ENCODE measurements around the gene TCF7L2.

TCF7L2 gene

DNA sequence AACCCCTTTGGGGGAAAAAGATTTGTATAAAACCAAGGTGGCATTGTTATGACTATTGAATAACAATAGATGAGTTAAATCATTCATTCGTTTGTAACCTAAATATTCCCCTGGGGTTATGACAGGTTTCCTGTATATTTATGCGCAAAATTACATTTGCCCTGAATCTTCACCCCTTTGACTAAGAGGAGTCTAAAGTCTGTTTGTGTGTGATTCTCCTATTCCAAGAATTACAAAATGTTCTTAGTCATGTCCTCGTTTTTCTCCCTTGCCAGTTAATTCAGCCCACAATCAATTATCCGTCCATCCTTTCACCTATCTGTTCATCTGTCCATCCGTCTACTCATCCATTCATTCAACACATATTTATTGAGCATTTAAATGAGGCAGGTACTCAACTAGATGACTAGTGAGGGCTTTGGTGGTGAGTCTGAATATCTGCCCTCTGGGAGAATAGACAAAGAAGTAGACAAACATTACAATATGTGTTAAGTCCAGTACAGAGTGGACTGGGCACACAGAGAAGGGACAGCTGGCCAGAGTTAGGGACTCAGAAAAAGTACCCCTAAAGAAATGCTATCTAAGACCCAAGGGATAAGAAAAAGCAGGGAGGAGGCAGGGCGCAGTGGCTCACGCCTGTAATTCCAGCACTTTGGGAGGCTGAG, 35.6 kb upstream of the TCF7L2 start:
- H3K9me2 ChIP-seq (replicated peaks; ENCODE audit: control insufficient read depth, low read length): no peaks in the 10 kb centered on the region
- H3K4me1 ChIP-seq (ENCODE audit: control insufficient read depth, low read length): no peaks in the 10 kb centered on the region
- H3F3A ChIP-seq (ENCODE audit: control insufficient read depth, insufficient read depth): no peaks in the 10 kb centered on the region
- no peak overlapping the region for H3K4me2 ChIP-seq (ENCODE audit: low read length)
- no peak overlapping the region for H3K27ac ChIP-seq (ENCODE audit: low read depth, low read length)
- no peaks in the 10 kb centered on the region for H3K36me3 ChIP-seq (ENCODE audit: control insufficient read depth, low read length)
- TF ChIP-seq, protein P1, sequence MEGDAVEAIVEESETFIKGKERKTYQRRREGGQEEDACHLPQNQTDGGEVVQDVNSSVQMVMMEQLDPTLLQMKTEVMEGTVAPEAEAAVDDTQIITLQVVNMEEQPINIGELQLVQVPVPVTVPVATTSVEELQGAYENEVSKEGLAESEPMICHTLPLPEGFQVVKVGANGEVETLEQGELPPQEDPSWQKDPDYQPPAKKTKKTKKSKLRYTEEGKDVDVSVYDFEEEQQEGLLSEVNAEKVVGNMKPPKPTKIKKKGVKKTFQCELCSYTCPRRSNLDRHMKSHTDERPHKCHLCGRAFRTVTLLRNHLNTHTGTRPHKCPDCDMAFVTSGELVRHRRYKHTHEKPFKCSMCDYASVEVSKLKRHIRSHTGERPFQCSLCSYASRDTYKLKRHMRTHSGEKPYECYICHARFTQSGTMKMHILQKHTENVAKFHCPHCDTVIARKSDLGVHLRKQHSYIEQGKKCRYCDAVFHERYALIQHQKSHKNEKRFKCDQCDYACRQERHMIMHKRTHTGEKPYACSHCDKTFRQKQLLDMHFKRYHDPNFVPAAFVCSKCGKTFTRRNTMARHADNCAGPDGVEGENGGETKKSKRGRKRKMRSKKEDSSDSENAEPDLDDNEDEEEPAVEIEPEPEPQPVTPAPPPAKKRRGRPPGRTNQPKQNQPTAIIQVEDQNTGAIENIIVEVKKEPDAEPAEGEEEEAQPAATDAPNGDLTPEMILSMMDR (IDR thresholded peaks at IDR 0.05; ENCODE audit: low read depth, low read length, poor library complexity, severe bottlenecking): no peak
- TF ChIP-seq EZH2phosphoT487 (IDR thresholded peaks at IDR 0.05; ENCODE audit: borderline replicate concordance, low read length): no peak
- H4K20me1 ChIP-seq (ENCODE audit: control insufficient read depth, insufficient read depth, low read depth, low read length): no peaks in the 10 kb centered on the region
- H3K79me2 ChIP-seq (ENCODE audit: control insufficient read depth, low read length): no peaks in the 10 kb centered on the region
- H3K9me3 ChIP-seq (ENCODE audit: control insufficient read depth, insufficient read depth, low read length): no peaks in the 10 kb centered on the region
- no peak overlapping the region for H3K4me3 ChIP-seq (ENCODE audit: low read length)
- peaks cover 6% of the 10 kb centered on the region for H3K27me3 ChIP-seq (ENCODE audit: control insufficient read depth, low read length)

GRCh38 chr10:112915590-112916572, 34.2 kb upstream of the TCF7L2 start:
- Histone ChIP-seq H3K4me2 (ENCODE audit: low read length) (no peak overlapping the region), H3K36me3 (ENCODE audit: control insufficient read depth, low read length) (no peaks in the 10 kb centered on the region), H3K79me2 (ENCODE audit: control insufficient read depth, low read length) (no peaks in the 10 kb centered on the region), H3K4me3 (ENCODE audit: low read length) (no peak overlapping the region), H3K9me2 (replicated peaks; ENCODE audit: control insufficient read depth, low read length) (no peaks in the 10 kb centered on the region), H3K9me3 (ENCODE audit: control insufficient read depth, insufficient read depth, low read length) (no peaks in the 10 kb centered on the region), H3F3A (ENCODE audit: control insufficient read depth, insufficient read depth) (no peaks in the 10 kb centered on the region), H3K27ac (ENCODE audit: low read depth, low read length) (no peak overlapping the region), H4K20me1 (ENCODE audit: control insufficient read depth, insufficient read depth, low read depth, low read length) (no peaks in the 10 kb centered on the region), H3K27me3 (ENCODE audit: control insufficient read depth, low read length) (peaks cover 6% of the 10 kb centered on the region), H3K4me1 (ENCODE audit: control insufficient read depth, low read length) (no peaks in the 10 kb centered on the region)
- TF ChIP-seq, protein P1 (IDR thresholded peaks at IDR 0.05; ENCODE audit: low read depth, low read length, poor library complexity, severe bottlenecking): no peak
- TF ChIP-seq EZH2phosphoT487 (IDR thresholded peaks at IDR 0.05; ENCODE audit: borderline replicate concordance, low read length): no peak

DNA sequence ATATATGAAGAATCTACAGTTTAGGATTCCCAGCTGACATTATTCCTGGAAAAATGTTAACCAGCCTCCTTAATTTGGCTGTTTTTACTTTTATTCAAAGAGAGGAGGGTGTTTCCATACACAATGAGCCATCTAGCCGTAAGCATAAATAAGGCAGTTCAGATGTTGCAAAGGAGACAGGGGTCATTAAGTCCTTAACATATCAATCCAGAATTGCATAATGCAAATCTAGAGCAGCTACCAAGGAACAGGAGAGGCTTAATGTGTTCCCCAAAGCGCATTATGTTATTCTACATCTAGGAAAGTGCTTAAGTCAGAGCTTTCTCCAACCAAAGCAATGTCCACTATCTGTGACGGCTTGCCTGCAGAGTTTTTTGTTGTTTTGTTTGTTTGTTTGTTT, 32.4 kb upstream of the TCF7L2 start:
- Histone ChIP-seq H3K27ac (ENCODE audit: low read depth, low read length) (no peak overlapping the region), H3K36me3 (ENCODE audit: control insufficient read depth, low read length) (no peaks in the 10 kb centered on the region), H3K27me3 (ENCODE audit: control insufficient read depth, low read length) (peaks cover 6% of the 10 kb centered on the region), H3K9me3 (ENCODE audit: control insufficient read depth, insufficient read depth, low read length) (no peaks in the 10 kb centered on the region), H3K9me2 (replicated peaks; ENCODE audit: control insufficient read depth, low read length) (no peaks in the 10 kb centered on the region), H3F3A (ENCODE audit: control insufficient read depth, insufficient read depth) (no peaks in the 10 kb centered on the region), H4K20me1 (ENCODE audit: control insufficient read depth, insufficient read depth, low read depth, low read length) (no peaks in the 10 kb centered on the region), H3K79me2 (ENCODE audit: control insufficient read depth, low read length) (no peaks in the 10 kb centered on the region), H3K4me3 (ENCODE audit: low read length) (no peak overlapping the region), H3K4me2 (ENCODE audit: low read length) (no peak overlapping the region), H3K4me1 (ENCODE audit: control insufficient read depth, low read length) (no peaks in the 10 kb centered on the region)
- TF ChIP-seq, protein P1 (IDR thresholded peaks at IDR 0.05; ENCODE audit: low read depth, low read length, poor library complexity, severe bottlenecking): no peak
- no peak for TF ChIP-seq EZH2phosphoT487 (IDR thresholded peaks at IDR 0.05; ENCODE audit: borderline replicate concordance, low read length)

All from DOHH2 (cell line).